HL-60 (cell line): ENCODE data around the gene SLC26A8.

ENCODE experiments used
- DNase-seq, 2 experiments: peaks; one replicate each; pipeline ENCODE4 v3.0.0-alpha.2; 2010 to 2020; ENCODE audit warnings: low read depth in 1 of 2, low spot score in 1 of 2
- H3K27ac ChIP-seq: fragments of 250-450 bp; sonication (Bioruptor Pico); replicated peaks from 2 replicates; pipeline ENCODE4 v1.5.1; 2020; ENCODE audit warnings: mild to moderate bottlenecking, moderate library complexity
- H3K27me3 ChIP-seq: fragments of 250-450 bp; sonication (Bioruptor Pico); 2 replicates; pipeline ENCODE4 v1.5.1; 2021; ENCODE audit warnings: mild to moderate bottlenecking, moderate library complexity; ENCODE audit not compliant: insufficient read depth, poor library complexity, severe bottlenecking
- H3K4me3 ChIP-seq: replicated peaks from 2 replicates; pipeline ENCODE4 v1.5.1; 2011; ENCODE audit warnings: mild to moderate bottlenecking, control low read depth, low read length; ENCODE audit not compliant: insufficient read depth
- CTCF ChIP-seq: IDR thresholded peaks from one replicate; pipeline ENCODE4 v1.5.1; 2011; ENCODE audit warnings: low read length, control low read depth, inconsistent platforms; ENCODE audit not compliant: insufficient read depth
- GABPA ChIP-seq: IDR thresholded peaks from 2 replicates; pipeline ENCODE4 v1.6.1; 2012; ENCODE audit warnings: low read depth
- POLR2AphosphoS5 ChIP-seq: IDR thresholded peaks from 2 replicates; pipeline ENCODE4 v1.6.1; 2012; ENCODE audit warnings: low read depth
- REST ChIP-seq: IDR thresholded peaks from 2 replicates; pipeline ENCODE4 v1.6.1; 2012; ENCODE audit warnings: low read depth; ENCODE audit not compliant: insufficient replicate concordance
- SPI1 ChIP-seq: IDR thresholded peaks from 2 replicates; pipeline ENCODE4 v1.6.1; 2012; ENCODE audit warnings: low read depth, mild to moderate bottlenecking, borderline replicate concordance

The SLC26A8 gene

GRCh38 chr6:35897486-35897885, 127.0 kb downstream of the SLC26A8 start:
- no peak for DNase-seq
- Histone ChIP-seq H3K27me3 (no peaks in the 10 kb centered on the region), H3K4me3 (no peak overlapping the region), H3K27ac (no peak overlapping the region)
- no peak for TF ChIP-seq CTCF
- TF ChIP-seq POLR2AphosphoS5: no peak
- no peak for TF ChIP-seq GABPA
- TF ChIP-seq REST: no peak
- no peak for TF ChIP-seq SPI1

GRCh38 chr6:35897036-35897435, 127.4 kb downstream of the SLC26A8 start:
- H3K27me3 ChIP-seq: no peaks in the 10 kb centered on the region
- H3K4me3 ChIP-seq: no peak overlapping the region
- H3K27ac ChIP-seq: no peak overlapping the region
- TF ChIP-seq SPI1 (no peak), POLR2AphosphoS5 (no peak), GABPA (no peak), REST (no peak), CTCF (no peak)
- no peak for DNase-seq

DNA sequence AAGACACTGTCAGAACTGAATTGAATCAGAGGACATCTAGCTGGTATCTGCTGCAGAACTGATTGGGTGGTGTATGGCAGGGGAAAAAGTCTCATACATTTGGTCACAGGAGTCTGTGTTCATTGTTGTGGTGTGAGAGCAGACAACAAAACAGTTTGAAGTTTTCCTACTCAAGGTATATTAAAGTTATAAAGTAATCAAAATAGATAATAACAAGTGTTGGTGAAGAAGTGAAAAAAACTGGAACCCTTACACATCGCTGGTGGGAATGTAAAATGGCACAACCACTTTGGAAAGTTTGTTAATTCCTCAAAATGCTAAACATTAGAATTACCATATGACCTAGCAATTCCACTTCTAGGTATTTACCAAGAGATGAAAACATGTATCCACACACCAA, 128.2 kb downstream of the SLC26A8 start:
- Histone ChIP-seq H3K27me3 (no peaks in the 10 kb centered on the region), H3K4me3 (no peak overlapping the region), H3K27ac (no peak overlapping the region)
- DNase-seq: no peak
- TF ChIP-seq GABPA (no peak), POLR2AphosphoS5 (no peak), REST (no peak), CTCF (no peak), SPI1 (no peak)
